Vein endothelial cell (primary cell): ENCODE data around the gene SMARCB1. TPM values are rescaled to one million over a fixed set of nuclear protein-coding genes. Genes with fewer than 3 reads are reported as not detected.

Experiments
- small RNA-seq: library from RNA; depleted of rRNA; stranded (forward); fragments of <200 nt; gene quantifications from one replicate; pipeline ENCODE3, GENCODE V24; 2012
- total RNA-seq: library from RNA; depleted of rRNA; stranded (reverse); fragments of >200 nt; gene quantifications from 2 replicates; pipeline ENCODE4 v1.2.3, GENCODE V29; 2012

Gene SMARCB1
- 71.2 and 89.6 TPM in 2 replicates for total RNA-seq

DNA sequence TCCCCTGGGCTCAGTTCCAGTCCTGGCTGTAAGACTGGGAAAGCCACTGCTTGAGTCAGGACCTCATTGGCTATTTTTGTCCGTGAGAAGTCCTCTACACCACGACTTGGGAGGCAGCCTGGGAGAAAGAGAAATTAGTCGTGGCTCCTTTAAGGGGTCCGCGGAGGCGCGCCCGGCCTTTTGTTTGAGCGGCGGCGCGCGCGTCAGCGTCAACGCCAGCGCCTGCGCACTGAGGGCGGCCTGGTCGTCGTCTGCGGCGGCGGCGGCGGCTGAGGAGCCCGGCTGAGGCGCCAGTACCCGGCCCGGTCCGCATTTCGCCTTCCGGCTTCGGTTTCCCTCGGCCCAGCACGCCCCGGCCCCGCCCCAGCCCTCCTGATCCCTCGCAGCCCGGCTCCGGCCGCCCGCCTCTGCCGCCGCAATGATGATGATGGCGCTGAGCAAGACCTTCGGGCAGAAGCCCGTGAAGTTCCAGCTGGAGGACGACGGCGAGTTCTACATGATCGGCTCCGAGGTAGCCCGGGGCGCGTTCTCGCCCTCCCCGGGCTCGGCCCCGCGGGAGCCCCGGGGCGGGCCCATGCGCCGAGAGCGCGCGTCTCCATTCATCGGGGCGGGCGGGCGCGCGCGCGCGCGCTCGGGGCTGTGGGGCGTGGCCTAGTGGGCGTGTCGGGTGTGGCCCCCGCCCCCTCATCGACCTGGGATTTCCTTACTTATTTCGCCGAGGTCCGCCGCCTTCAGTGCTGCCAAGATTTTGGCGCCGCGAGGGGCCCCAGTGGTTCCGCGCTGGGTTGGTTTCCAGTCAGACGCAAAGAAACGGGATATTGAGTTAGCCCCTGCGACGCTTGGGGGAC lies at the start of gene SMARCB1:
Gene SMARCB1 (plus strand): TSS at position 215 of the 848 bp plus-strand sequence. CDS start 204 bp downstream, at position 419.

DNA sequence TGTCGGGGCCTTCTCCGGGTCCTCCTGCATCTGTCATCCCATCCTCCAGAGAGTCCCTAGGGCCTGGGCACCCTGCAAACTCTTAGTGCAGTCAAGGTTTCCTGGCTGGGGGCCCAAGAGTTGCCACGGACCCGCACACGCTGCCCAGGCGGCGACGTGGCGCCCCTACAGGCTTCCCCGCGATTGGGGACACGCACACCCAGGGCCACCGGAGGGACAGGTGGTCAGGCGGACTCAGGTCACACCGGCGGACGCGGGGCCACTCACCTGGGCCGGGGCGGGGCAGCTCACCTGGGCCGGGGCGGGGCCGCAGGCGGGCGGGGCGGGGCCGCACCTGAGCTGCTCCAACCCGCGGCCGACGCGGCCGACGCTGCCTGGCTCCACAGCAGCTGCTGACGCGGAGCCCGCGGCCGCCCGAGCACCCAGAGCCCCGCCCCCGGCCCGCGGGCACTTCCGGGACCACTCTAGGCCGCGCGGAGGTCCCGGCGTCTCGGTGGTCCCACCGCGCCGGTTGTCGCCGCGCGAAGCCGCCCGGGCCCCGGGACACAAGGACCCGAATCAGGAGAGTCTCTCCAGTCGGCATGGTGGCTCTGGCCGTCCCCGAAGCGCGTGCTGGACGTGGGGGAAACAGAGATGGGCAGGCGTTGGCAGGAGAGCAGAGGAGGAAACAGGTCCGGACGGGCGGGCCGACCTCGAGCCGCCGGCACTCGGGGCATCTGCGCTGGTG lies 35.9 kb upstream of the SMARCB1 start, which contains the start of gene ZNF70:
Gene ZNF70 (minus strand): TSS at position 399 of the 727 bp plus-strand sequence. CDS start 5,972 bp downstream, outside the sequence.

DNA sequence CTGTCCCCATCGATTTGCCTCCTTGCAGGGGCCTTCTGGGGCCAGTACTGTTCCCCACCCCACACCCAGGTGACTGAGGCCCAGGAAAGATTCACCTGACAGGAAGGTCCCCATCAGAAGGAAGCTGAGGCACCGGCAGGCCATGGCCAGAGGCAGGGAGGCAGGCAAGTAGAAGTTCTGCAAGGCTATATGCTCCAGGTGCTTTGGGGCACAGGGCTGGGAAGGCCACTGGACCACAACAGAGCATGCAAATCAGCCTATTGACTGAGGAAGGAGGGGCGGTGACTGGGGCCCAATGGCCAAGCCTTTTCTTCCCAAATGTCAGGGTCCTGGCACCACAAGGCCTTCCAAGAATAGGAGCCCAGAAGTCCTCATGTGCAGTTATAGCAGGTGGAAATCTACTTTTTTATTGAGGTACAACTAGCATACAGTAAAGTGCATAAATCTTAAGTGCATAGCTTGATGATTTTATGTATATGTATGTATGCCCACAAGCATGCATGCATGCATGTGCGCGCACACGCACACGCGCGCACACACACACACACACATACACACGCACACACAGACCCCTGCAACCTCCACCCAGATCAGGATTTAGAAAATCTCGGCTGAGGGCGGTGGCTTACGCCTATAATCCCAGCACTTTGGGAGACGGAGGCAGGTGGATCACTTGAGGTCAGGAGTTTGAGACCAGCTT lies 32.4 kb upstream of the SMARCB1 start, which contains the start of gene VPREB3:
Gene VPREB3 (minus strand): TSS at position 206 of the 700 bp plus-strand sequence. CDS start 62 bp downstream, at position 144.

DNA sequence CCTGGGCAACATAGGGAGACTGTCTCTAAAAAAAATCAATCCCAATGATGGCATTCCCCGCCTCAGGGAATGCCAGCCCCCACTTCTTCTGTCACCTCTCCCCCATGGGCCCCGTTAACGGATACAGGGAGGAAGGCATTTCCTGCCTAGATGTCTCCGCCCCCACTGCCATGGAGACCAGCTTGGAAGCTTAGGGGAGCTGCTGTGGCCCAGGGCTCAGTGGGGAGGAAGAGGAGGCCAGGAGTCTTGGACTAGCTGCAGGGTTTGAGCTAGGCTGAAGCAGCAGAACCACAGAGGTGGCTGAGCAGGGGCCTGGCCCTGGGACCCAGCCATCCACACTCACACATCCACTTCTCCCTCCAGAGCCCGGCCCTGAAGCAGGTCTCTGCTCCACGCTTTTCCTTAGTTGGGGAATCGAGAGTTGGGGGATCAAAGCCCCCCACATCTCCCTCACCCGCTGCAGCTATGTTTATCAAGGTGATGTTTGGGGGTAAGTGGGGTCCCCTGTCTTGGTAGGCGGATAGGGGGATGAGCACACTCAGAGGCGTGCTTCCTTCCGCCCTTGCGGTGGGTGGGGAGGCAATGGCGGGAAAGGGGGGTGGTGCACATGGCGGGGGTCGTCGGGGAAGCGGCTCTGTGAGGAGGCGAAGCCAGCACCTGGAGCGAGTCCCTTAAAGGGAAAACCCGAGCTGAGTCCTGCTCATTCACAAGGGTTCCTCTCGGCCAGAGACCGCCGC lies 23.8 kb upstream of the SMARCB1 start, which contains the start of gene C22orf15:
Gene C22orf15 (plus strand): TSS at position 149 of the 737 bp plus-strand sequence. CDS start 317 bp downstream, at position 466.

DNA sequence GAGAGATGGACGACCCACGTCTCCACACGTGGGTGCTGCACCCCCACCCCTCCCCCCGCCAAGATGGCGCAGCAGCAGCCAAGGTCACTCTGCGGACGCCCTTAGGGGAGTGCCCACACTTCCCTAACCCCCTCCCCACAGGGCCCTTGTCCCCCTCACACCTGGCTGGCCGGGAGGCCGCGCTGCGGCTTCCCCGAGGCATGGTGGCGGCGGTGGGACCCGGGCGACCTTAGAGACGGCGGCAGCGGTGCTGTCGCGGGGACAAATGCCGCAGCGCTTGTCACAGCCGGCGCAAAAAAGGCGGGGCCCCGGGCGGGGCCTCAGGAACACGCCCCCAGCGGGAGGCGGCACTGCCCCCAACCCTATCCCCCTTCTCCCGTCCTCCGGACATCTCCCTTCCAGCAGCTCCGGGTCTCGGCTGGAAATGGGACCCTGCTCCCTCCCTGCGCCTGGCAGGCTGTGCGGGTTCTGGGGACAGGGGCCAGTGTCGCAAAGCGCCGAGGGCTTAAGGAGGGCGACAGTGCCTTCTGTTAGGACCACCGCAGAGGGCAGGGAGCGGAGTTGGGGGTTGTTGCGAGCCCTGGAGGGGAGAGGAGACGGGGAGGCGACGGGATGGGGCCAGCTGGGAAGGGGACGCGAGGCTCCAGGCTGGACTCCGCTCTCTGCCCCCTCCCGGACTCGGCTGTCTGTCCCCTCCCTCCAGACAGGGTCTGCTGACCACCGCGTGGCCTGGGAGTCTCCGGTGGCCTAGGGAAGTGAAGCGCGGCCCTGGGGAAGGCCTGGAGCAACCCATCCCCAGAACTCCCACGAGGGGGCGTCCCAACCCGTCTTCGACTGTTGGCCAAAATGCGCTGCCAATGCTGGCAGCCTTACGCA lies 18.9 kb upstream of the SMARCB1 start, which contains the start of gene CHCHD10:
Gene CHCHD10 (minus strand): TSS at position 300 of the 876 bp plus-strand sequence. CDS start 98 bp downstream, at position 202.

DNA sequence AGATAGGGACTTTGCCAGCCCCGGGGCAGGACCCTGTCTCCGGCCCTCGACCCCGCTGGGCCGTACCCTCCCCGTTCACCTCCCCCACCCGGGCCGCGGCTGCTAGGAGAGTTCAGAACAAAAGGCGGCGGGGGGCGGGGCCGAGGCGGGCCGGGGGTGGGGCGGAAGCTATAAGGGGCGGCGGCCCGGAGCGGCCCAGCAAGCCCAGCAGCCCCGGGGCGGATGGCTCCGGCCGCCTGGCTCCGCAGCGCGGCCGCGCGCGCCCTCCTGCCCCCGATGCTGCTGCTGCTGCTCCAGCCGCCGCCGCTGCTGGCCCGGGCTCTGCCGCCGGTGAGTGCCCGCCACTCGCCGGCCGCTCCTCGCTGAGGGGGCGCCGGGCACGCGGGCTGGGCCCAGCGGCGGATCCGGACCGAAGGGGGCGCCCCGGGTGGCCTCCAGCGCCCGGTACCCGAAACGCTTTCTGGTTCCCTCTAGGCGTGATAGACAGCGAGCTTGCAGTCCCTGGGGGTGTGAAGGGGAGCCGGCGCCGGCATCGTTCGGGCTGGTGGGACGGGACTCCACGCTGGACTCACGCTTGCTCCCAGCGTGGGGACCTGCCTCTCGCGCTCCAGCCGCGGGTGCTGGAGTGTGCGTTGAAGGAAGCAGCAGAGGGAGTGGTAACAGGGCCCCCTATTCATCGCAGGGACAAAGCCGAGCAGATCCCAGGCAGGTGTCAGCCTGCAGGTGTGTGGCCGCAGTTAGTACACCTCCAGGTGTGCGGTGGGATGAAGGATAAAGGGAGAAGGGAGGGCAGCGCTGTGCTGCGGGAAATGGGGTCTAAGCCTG lies 13.9 kb upstream of the SMARCB1 start, which contains the start of gene MMP11:
Gene MMP11 (plus strand): TSS at position 201 of the 825 bp plus-strand sequence. CDS start 22 bp downstream, at position 223.

DNA sequence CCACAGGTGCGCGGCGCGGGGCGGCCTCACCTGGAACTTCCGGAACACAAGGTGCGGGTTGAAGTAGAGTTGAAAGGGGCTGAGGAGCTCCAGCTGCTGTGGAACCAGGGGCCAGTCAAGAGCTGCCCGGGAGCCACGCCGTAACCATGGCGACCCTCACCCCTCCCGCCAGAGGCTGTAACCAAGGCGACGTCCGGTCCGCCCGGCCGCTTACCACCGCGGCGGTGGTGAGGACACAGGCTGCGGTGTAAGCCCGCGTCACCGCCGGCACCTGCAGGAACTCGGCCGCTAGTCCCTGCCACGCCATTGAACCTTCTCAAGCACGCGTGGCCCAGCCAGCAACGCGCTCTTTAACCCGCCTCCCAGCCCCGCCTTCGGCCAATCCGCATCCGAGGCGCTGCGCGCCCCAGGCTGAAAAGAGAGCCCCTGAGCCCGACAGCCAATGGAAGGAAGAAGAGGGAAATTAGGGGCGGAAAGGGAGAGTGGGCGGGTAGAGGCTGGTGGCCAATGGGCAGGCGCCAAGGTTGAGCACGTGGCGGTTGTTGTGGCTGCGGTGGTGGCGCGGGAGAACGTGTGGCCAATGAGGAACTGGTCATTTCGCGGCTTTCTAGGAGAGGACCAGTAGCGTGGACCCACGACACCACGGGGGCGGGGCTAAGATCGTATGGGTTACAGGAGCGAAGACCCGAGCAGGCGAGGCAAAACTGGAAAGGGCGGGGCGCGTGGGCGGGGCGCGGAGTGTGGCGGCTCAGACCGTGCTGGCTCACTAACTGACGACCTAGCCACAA lies 52.1 kb downstream of the SMARCB1 start, which contains the start of gene DERL3:
Gene DERL3 (minus strand): TSS at position 326 of the 788 bp plus-strand sequence. CDS start 19 bp downstream, at position 307.

DNA sequence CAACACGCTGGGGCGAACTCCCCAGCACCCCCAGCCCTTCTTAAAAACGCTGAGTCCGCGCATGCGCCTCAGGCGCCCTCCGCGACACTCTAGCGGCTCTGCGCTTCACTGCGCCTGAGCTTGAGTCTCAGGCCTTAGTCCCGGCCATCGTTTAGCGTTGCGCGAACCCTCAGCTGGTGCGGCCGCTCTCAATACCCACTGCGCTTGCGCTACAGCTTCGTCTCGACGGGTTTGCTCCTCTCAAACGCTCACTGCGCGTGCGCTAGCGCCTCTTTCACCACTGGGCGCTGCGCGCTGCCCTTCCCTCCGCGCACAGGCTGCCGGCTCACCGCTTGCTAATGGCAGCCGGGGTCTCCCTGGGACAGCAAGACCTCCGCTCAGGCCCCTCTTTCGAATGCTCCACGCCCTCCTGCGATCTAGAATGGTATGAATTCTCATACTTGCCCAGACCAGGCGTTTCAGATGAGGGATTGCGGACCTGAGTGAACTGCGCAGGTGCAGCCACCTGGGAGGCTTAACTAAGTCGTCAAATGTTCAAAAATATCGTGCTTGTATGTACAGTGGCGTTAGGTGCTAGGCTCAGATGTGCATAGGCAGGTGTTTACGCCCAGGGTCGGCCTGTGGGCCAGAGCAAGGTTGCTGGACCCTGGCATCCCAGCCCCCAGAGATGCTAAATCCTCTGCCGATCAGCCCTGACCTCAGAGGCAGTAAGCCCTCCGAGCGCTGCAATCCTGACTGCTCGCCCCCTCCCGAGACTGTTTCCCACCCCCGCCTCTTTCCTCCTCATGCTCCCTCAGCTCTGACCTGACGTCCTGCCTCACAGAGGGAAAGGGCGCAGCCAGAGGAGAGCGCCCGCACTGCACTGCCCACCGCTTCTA lies 71.1 kb downstream of the SMARCB1 start, which contains the start of gene SLC2A11:
Gene SLC2A11 (plus strand): TSS at position 270 of the 878 bp plus-strand sequence. CDS start 125 bp downstream, at position 395.

Small RNAs within 50 kb of the gene (small RNA-seq; reads per million reads assigned to genes)
- not detected for gene RN7SL268P

Other genes with a start within 250 kb of the SMARCB1 start
- not detected in 2 replicates for gene IGLL1, start 206.7 kb upstream of the SMARCB1 start, total RNA-seq
- gene DRICH1, start 154.6 kb upstream of the SMARCB1 start, total RNA-seq, result not detected in 2 replicates
- gene RGL4, start 96.0 kb upstream of the SMARCB1 start, total RNA-seq, result not detected in 2 replicates
- 5.7 and 7.2 TPM in 2 replicates for gene ZNF70, start 35.9 kb upstream of the SMARCB1 start, total RNA-seq
- gene VPREB3, start 32.5 kb upstream of the SMARCB1 start, total RNA-seq, result not detected in 2 replicates
- gene C22orf15, start 24.0 kb upstream of the SMARCB1 start, total RNA-seq, result 0.98 TPM in 1 of 2 replicates, not detected in the other
- 1.6 and 4.2 TPM in 2 replicates for gene CHCHD10, start 19.0 kb upstream of the SMARCB1 start, total RNA-seq
- 8.4 and 13.7 TPM in 2 replicates for gene MMP11, start 14.1 kb upstream of the SMARCB1 start, total RNA-seq
- gene DERL3, start 52.0 kb downstream of the SMARCB1 start, total RNA-seq, result 0.33 TPM in 1 of 2 replicates, not detected in the other
- gene SLC2A11, start 70.9 kb downstream of the SMARCB1 start, total RNA-seq, result 7.5 and 8.2 TPM in 2 replicates
- gene MIF, start 107.4 kb downstream of the SMARCB1 start, total RNA-seq, result 196 and 293 TPM in 2 replicates
- 4.2 and 8.8 TPM in 2 replicates for gene GSTT2B, start 174.2 kb downstream of the SMARCB1 start, total RNA-seq
- gene DDTL, start 179.9 kb downstream of the SMARCB1 start, total RNA-seq, result 1.2 and 1.3 TPM in 2 replicates
- gene DDT, start 187.5 kb downstream of the SMARCB1 start, total RNA-seq, result 78.6 and 106 TPM in 2 replicates
- 1.7 TPM in 1 of 2 replicates, not detected in the other for gene GSTT2, start 193.2 kb downstream of the SMARCB1 start, total RNA-seq
- not detected in 2 replicates for gene GSTT4, start 218.5 kb downstream of the SMARCB1 start, total RNA-seq
- 43.3 and 52.6 TPM in 2 replicates for gene CABIN1, start 224.3 kb downstream of the SMARCB1 start, total RNA-seq